IMR-90 (cell line): ENCODE data around the gene SLC2A11. TPM values are rescaled to one million over a fixed set of nuclear protein-coding genes. Genes with fewer than 3 reads are reported as not detected.

ENCODE experiments used
- ATAC-seq: fragments of 200-7000 bp; cut with Tn5 transposase; 2 replicates; pipeline ENCODE4 v1.9.1; 2020; ENCODE audit warnings: low read depth, mild to moderate bottlenecking, moderate library complexity
- BruUV-seq: library from RNA; stranded (reverse); fragments of 400-500 nt; replicated peaks from 2 replicates; lab custom pipeline; 2021; lab: Mats Ljungman, UMichigan
- CTCF ChIA-PET: fragments of 300-600 bp; formaldehyde crosslinking; extraction: SDS; loops from one replicate; lab custom pipeline; 2021; ENCODE audit warnings: antibody characterized with exemption; lab: Yijun Ruan, JAX
- POLR2A ChIA-PET: fragments of 300-600 bp; sonication (Branson Sonifier 250); formaldehyde crosslinking; loops from one replicate; lab custom pipeline; 2022; ENCODE audit warnings: antibody characterized with exemption; ENCODE audit not compliant: unreplicated experiment; lab: Charles Lee
- DNase-seq: peaks from one replicate; pipeline ENCODE4 v3.0.0; 2013
- H2AFZ ChIP-seq: replicated peaks from 2 replicates; pipeline ENCODE3; 2013; ENCODE audit warnings: low read length, mild to moderate bottlenecking; ENCODE audit not compliant: poor library complexity
- H2AK5ac ChIP-seq: 2 replicates; pipeline ENCODE4 v1.6.1; 2013; ENCODE audit warnings: low read depth, low read length, inconsistent platforms
- H2AK9ac ChIP-seq: replicated peaks from 2 replicates; pipeline ENCODE3; 2013; ENCODE audit warnings: mild to moderate bottlenecking, low read depth, low read length, moderate library complexity; ENCODE audit not compliant: poor library complexity
- H2BK120ac ChIP-seq: 2 replicates; pipeline ENCODE4 v1.6.1; 2013; ENCODE audit warnings: low read depth, low read length, inconsistent platforms
- H2BK15ac ChIP-seq: 3 replicates; pipeline ENCODE4 v1.6.1; 2013; ENCODE audit warnings: low read depth, low read length, inconsistent platforms
- H2BK20ac ChIP-seq: 2 replicates; pipeline ENCODE4 v1.6.1; 2013; ENCODE audit warnings: low read depth, mild to moderate bottlenecking, inconsistent platforms, low read length, moderate library complexity
- H2BK5ac ChIP-seq: 2 replicates; pipeline ENCODE4 v1.6.1; 2013; ENCODE audit warnings: mild to moderate bottlenecking, low read depth, low read length, inconsistent platforms; ENCODE audit not compliant: poor library complexity, severe bottlenecking
- H3K14ac ChIP-seq: replicated peaks from 2 replicates; pipeline ENCODE4 v1.6.1; 2013; ENCODE audit warnings: low read depth, low read length, inconsistent platforms
- H3K18ac ChIP-seq: 2 replicates; pipeline ENCODE4 v1.6.1; 2013; ENCODE audit warnings: low read depth, low read length, control low read depth
- H3K23ac ChIP-seq: 2 replicates; pipeline ENCODE4 v1.6.1; 2013; ENCODE audit warnings: low read depth, low read length, inconsistent platforms
- H3K27ac ChIP-seq: 2 replicates; pipeline ENCODE4 v1.5.1; 2013; ENCODE audit warnings: mild to moderate bottlenecking, control low read depth, low read length; ENCODE audit not compliant: insufficient read depth
- H3K27me3 ChIP-seq: 2 replicates; pipeline ENCODE4 v1.6.1; 2013; ENCODE audit warnings: low read length; ENCODE audit not compliant: control insufficient read depth, insufficient read depth
- H3K36me3 ChIP-seq: 2 replicates; pipeline ENCODE4 v1.6.1; 2013; ENCODE audit warnings: low read length, mixed read lengths; ENCODE audit not compliant: control insufficient read depth, insufficient read depth
- H3K4ac ChIP-seq: 2 replicates; pipeline ENCODE4 v1.6.1; 2013; ENCODE audit warnings: low read depth, low read length, inconsistent platforms
- H3K4me1 ChIP-seq: 2 replicates; pipeline ENCODE4 v1.6.1; 2013; ENCODE audit warnings: low read length, mixed read lengths; ENCODE audit not compliant: control insufficient read depth, insufficient read depth
- H3K4me2 ChIP-seq: 2 replicates; pipeline ENCODE4 v1.6.1; 2013; ENCODE audit warnings: low read depth, mild to moderate bottlenecking, control low read depth, low read length, moderate library complexity
- H3K4me3 ChIP-seq: 2 replicates; pipeline ENCODE4 v1.5.1; 2013; ENCODE audit warnings: low read depth, mild to moderate bottlenecking, control low read depth, low read length, moderate library complexity; ENCODE audit not compliant: insufficient read depth
- H3K56ac ChIP-seq: 2 replicates; pipeline ENCODE4 v1.6.1; 2013; ENCODE audit warnings: low read length, inconsistent platforms; ENCODE audit not compliant: insufficient read depth; ENCODE audit errors: extremely low read depth
- H3K79me1 ChIP-seq, 2 experiments: 2 replicates each; pipeline ENCODE4 v1.6.1; 2013; ENCODE audit warnings: low read length in 2 of 2, inconsistent platforms in 1 of 2, low read depth in 1 of 2
- H3K9ac ChIP-seq: 2 replicates; pipeline ENCODE4 v1.6.1; 2013; ENCODE audit warnings: low read depth, low read length, control low read depth
- H3K9me1 ChIP-seq: 2 replicates; pipeline ENCODE4 v1.6.1; 2013; ENCODE audit warnings: low read length, inconsistent platforms; ENCODE audit not compliant: insufficient read depth
- H3K9me3 ChIP-seq: 2 replicates; pipeline ENCODE4 v1.6.1; 2013; ENCODE audit warnings: low read length; ENCODE audit not compliant: control insufficient read depth, insufficient read depth
- H4K20me1 ChIP-seq: 2 replicates; pipeline ENCODE4 v1.6.1; 2013; ENCODE audit warnings: low read length, inconsistent platforms; ENCODE audit not compliant: insufficient read depth
- H4K5ac ChIP-seq: 2 replicates; pipeline ENCODE4 v1.6.1; 2013; ENCODE audit warnings: mild to moderate bottlenecking, low read depth, low read length, control low read depth
- H4K8ac ChIP-seq, 2 experiments: 2 replicates each; pipeline ENCODE4 v1.6.1; 2013; ENCODE audit warnings: low read depth in 2 of 2, low read length in 2 of 2, control low read depth in 1 of 2, inconsistent platforms in 1 of 2
- H4K91ac ChIP-seq: 2 replicates; pipeline ENCODE4 v1.6.1; 2013; ENCODE audit warnings: low read depth, low read length, inconsistent platforms; ENCODE audit not compliant: insufficient read depth
- BHLHE40 ChIP-seq: fragments of 150-350 bp; IDR thresholded peaks from 2 replicates; pipeline ENCODE4 v1.6.1; 2016; ENCODE audit warnings: mild to moderate bottlenecking, low read depth, low read length
- CEBPB ChIP-seq: IDR thresholded peaks from 2 replicates; pipeline ENCODE4 v1.6.1; 2012; ENCODE audit warnings: low read depth, low read length, improper control_type of control experiment
- MAFK ChIP-seq: IDR thresholded peaks from 2 replicates; pipeline ENCODE4 v1.6.1; 2012; ENCODE audit warnings: low read depth, low read length, improper control_type of control experiment
- WGBS, 2 experiments: methylation state at CpG; one replicate each; pipeline versions ENCODE4 v1.1.5 to v1.1.7; 2013; ENCODE audit warnings: missing lambda C conversion rate in 2 of 2; ENCODE audit not compliant: insufficient read length in 1 of 2; ENCODE audit errors: extremely low coverage in 2 of 2; 5-methylcytosine and 5-hydroxymethylcytosine counted together
- dilution Hi-C: fragments of 300-500 bp; cut with HindIII; formaldehyde crosslinking; loops from one replicate; pipeline ENCODE4 v1.14.3; 2018; ENCODE audit warnings: low sequenced_read_pairs; ENCODE audit not compliant: unreplicated experiment
- in situ Hi-C: fragments of 300-500 bp; cut with MboI; formaldehyde crosslinking; loops from 3 replicates; pipeline ENCODE4 v1.14.3; 2019; ENCODE audit warnings: low sequenced_read_pairs, inconsistent platforms, mixed read lengths
- intact Hi-C: fragments of 100-400 bp; cut with micrococcal nuclease; formaldehyde crosslinking; loops from 2 replicates; pipeline ENCODE4 v1.10.0; 2022
- polyA plus RNA-seq, 3 experiments: library from polyadenylated mRNA; depleted of rRNA; stranded (reverse); fragments of >200 nt; gene quantifications; 2 replicates each; pipeline ENCODE4 v1.2.3, GENCODE V29; 2012; ENCODE audit warnings: low replicate concordance in 1 of 3
- total RNA-seq: library from RNA; depleted of rRNA; stranded (reverse); fragments of >200 nt; gene quantifications from 2 replicates; pipeline ENCODE4 v1.2.3, GENCODE V29; 2012
- TF ChIP-seq, protein P1 (sequence below): fragments of 150-350 bp; IDR thresholded peaks from 2 replicates; pipeline ENCODE4 v1.6.1; 2017; ENCODE audit warnings: mild to moderate bottlenecking, antibody characterized with exemption, low read length, low read depth

Gene SLC2A11
- total and polyA plus RNA-seq, 2 of the 4 experiments (the other 2 are of a cell fraction): 3.2 to 8.7 TPM

DNA sequence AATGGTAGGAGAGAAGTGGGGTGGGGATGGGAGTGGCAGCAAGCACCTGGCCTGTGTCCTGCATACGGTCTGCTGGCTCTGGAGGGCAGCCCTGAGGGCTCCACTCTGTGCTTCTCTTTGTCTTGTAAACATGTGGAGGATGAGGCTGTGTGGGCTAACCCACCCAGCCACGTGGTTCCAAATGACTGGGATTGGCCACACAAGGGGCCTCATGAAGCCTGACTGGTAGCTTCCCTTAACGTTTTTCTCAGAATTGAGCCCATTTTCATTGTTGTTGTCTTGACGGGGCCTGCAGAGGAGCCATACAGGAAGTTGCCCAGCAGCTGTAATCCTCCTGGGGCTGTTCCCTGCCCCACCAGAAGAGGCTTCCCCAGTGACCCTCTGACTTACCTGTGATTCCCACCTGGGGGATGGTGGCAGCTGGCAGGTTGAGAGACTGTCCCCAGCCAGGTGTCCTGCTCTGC is 36.9 kb upstream of the SLC2A11 start:
- no peak overlapping the region for H2BK120ac ChIP-seq
- H2AFZ ChIP-seq: no peak overlapping the region
- H3K23ac ChIP-seq: no peak overlapping the region
- no peak overlapping the region for H4K5ac ChIP-seq
- peaks cover 0 to 19% of the 10 kb centered on the region in 2 experiments; a peak in 2 of 4 replicates for H3K79me1 ChIP-seq
- CTCF ChIA-PET: no interaction called here
- no peaks in the 10 kb centered on the region for H3K27me3 ChIP-seq
- no peaks in the 10 kb centered on the region; the same call in 1 of the 2 replicates for H3K4me1 ChIP-seq
- no peak overlapping the region for H4K8ac ChIP-seq
- no peak overlapping the region for H3K18ac ChIP-seq
- no peak overlapping the region for H3K27ac ChIP-seq
- H3K9me3 ChIP-seq: no peaks in the 10 kb centered on the region
- TF ChIP-seq BHLHE40: no peak
- TF ChIP-seq CEBPB: no peak
- TF ChIP-seq, protein P1, sequence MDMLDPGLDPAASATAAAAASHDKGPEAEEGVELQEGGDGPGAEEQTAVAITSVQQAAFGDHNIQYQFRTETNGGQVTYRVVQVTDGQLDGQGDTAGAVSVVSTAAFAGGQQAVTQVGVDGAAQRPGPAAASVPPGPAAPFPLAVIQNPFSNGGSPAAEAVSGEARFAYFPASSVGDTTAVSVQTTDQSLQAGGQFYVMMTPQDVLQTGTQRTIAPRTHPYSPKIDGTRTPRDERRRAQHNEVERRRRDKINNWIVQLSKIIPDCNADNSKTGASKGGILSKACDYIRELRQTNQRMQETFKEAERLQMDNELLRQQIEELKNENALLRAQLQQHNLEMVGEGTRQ: no peak
- TF ChIP-seq MAFK: no peak
- no peak overlapping the region for H3K4me2 ChIP-seq
- POLR2A ChIA-PET: no interaction called here
- WGBS, 2 experiments: 20% methylated on average over 1 of the region's 4 CpGs; no CpG with 5 or more reads in 1 of the 2 experiments
- H2BK15ac ChIP-seq: no peak overlapping the region
- in situ Hi-C loops: no loop called here
- H3K56ac ChIP-seq: no peak overlapping the region
- dilution Hi-C loops: no loop called here
- no peak overlapping the region for H2BK20ac ChIP-seq
- H4K20me1 ChIP-seq: peaks cover 6% of the 10 kb centered on the region; the same call in 1 of the 2 replicates
- H3K4ac ChIP-seq: no peak overlapping the region
- H2AK5ac ChIP-seq: no peak overlapping the region
- DNase-seq (no peak), ATAC-seq (no peak)
- BruUV-seq: no TSS peak
- intact Hi-C loops: no loop called here
- no peak overlapping the region for H2AK9ac ChIP-seq
- peaks cover 75% of the 10 kb centered on the region for H3K36me3 ChIP-seq
- peaks cover 11% of the 10 kb centered on the region; the same call in 1 of the 2 replicates for H3K9me1 ChIP-seq
- H4K91ac ChIP-seq: no peak overlapping the region
- H3K4me3 ChIP-seq: no peak overlapping the region
- H3K9ac ChIP-seq: no peak overlapping the region
- H3K14ac ChIP-seq: no peak overlapping the region
- no peak overlapping the region for H2BK5ac ChIP-seq
